AG04449 (cell line): Measurements from ENCODE around the gene TSPAN14.

Experiments
- CTCF ChIA-PET: fragments of 350-600 bp; formaldehyde crosslinking; extraction: SDS; loops from one replicate; lab custom pipeline; 2021; ENCODE audit warnings: antibody characterized with exemption; lab: Yijun Ruan, JAX
- POLR2A ChIA-PET: fragments of 400-600, 350-600 bp; formaldehyde crosslinking; extraction: SDS; loops from one replicate; lab custom pipeline; 2020; ENCODE audit warnings: antibody characterized with exemption, inconsistent platforms; lab: Yijun Ruan, JAX
- DNase-seq: peaks from one replicate; pipeline ENCODE4 v3.0.0-alpha.2; 2010; ENCODE audit warnings: low read depth, low spot score
- H3K4me3 ChIP-seq: 2 replicates; pipeline ENCODE4 v1.5.1; 2011; ENCODE audit warnings: low read depth, mild to moderate bottlenecking, control low read depth, low read length
- TF ChIP-seq, protein P1 (sequence below): IDR thresholded peaks from one replicate; pipeline ENCODE4 v1.5.1; 2011; ENCODE audit warnings: mild to moderate bottlenecking, moderate library complexity, low read length, control low read depth, inconsistent platforms; ENCODE audit not compliant: insufficient read depth; ENCODE audit errors: missing control alignments

Gene TSPAN14

DNA sequence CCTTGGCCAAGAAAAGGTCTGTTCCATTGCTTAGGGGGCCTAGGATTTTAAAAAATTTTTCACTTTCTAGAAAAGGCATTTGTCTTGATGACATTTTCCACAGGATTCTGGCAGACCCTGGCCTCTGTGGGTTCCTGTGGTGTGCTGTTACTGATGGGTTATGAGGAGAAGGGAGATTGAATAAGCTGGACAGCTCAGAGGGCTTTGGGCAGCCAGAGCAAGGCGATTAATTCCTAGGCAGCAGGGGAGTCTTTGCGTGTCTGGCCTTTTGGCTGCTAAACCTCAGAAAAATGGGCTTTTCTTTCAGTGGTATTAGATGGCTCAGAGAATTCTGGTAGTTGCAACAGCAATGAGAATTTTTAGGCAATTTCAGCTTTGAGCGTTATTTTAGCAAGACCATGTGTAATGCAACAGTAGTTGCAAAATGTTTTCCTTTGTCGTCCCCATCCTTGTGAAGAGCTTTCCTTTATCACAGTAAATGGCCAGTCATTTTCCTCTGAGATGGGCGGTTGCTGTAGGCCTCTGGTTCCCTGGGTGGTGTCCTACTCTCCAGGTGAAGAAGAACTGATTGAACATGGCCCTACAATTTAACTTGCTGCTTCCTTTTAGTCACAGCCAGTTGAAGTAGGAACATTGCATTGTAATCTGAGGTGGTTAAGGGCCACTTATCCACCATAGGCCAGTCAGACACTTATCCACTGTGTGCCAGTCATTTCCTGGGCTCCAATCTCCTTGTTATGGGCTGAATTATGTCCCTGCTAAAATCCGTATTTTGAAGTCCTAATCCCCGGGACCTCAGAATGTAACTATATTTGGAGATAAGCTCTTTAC lies 126.7 kb downstream of the TSPAN14 start:
- no peak overlapping the region for H3K4me3 ChIP-seq
- no peak for DNase-seq
- TF ChIP-seq, protein P1, sequence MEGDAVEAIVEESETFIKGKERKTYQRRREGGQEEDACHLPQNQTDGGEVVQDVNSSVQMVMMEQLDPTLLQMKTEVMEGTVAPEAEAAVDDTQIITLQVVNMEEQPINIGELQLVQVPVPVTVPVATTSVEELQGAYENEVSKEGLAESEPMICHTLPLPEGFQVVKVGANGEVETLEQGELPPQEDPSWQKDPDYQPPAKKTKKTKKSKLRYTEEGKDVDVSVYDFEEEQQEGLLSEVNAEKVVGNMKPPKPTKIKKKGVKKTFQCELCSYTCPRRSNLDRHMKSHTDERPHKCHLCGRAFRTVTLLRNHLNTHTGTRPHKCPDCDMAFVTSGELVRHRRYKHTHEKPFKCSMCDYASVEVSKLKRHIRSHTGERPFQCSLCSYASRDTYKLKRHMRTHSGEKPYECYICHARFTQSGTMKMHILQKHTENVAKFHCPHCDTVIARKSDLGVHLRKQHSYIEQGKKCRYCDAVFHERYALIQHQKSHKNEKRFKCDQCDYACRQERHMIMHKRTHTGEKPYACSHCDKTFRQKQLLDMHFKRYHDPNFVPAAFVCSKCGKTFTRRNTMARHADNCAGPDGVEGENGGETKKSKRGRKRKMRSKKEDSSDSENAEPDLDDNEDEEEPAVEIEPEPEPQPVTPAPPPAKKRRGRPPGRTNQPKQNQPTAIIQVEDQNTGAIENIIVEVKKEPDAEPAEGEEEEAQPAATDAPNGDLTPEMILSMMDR = no peak
- POLR2A ChIA-PET = no interaction called here
- CTCF ChIA-PET = no interaction called here

DNA sequence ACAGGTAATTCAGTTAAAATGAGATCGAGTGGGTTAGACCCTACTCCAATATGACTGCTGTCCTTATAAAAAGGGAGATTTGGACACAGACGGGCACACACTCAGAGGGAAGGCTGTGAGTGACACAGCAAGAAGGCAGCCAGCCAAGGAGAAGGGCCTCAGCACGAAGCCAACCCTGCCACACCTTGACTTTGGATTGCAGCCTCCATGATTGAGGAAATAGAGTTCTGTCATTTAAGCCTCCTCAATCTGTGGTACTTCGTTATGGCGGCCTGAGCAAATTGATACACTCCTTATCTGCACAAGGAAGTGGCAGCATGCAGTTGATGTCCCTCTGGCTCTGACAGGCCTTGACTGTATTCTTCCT lies 127.3 kb downstream of the TSPAN14 start:
- no peak overlapping the region for H3K4me3 ChIP-seq
- DNase-seq = no peak
- TF ChIP-seq, protein P1 = no peak
- ChIA-PET POLR2A (no interaction called here), CTCF (no interaction called here)

DNA sequence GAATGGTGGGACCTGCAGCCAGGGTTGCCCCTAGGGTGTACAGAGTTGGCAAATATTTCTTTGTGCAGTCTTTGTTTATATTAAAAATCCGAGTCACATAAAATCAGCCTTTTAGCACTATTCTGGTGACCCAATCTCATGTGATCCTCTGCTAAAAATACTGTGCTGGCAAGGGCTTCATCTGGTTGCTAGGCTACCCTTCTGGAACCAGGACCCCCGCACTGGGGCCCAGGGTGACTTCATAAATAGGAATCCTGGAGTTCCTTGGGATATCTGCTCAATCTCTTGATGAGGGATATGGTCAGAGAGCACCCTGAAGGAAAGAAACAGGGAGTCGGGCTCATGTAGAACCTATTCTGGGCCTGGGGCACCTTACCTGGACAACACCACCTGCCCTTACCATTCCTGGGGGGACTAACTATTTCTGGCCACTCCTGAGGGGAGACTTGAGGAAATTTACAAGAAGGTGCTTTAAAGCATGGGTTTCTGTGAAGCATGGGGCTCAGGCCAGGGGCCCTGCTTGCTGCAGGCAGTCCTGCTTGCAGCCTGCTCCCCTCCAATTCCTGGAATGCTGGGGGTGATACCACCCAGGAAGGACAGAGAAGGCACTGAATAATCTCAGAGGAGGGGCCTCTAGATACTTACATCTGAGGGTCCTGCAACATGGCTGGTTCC lies 128.3 kb downstream of the TSPAN14 start:
- CTCF ChIA-PET = no interaction called here
- POLR2A ChIA-PET = no interaction called here
- TF ChIP-seq, protein P1 = no peak
- H3K4me3 ChIP-seq = no peak overlapping the region
- no peak for DNase-seq
